GM12878 (cell line): ENCODE measurements around the gene APC2. TPM values are rescaled to one million over a fixed set of nuclear protein-coding genes. Genes with fewer than 3 reads are reported as not detected.

Experiments used
- ATAC-seq: fragments of 200-7000 bp; cut with Tn5 transposase; 3 replicates; pipeline ENCODE4 v1.9.1; 2020; ENCODE audit warnings: mild to moderate bottlenecking, moderate library complexity
- BruUV-seq: library from RNA; stranded (reverse); fragments of 400-500 nt; replicated peaks from 2 replicates; lab custom pipeline; 2021; lab: Mats Ljungman, UMichigan
- CTCF ChIA-PET: fragments of 300-600 bp; sonication (Branson Sonifier 250); formaldehyde crosslinking; extraction: SDS; loops from one replicate; lab custom pipeline; 2021; ENCODE audit warnings: inconsistent platforms; lab: Yijun Ruan, JAX
- POLR2A ChIA-PET: fragments of 350-600 bp; formaldehyde crosslinking; extraction: SDS; loops from one replicate; lab custom pipeline; 2021; ENCODE audit warnings: inconsistent platforms; lab: Charles Lee
- RAD21 ChIA-PET: fragments of 300-600 bp; sonication (Branson Sonifier 250); formaldehyde crosslinking; loops from one replicate; lab custom pipeline; 2023; ENCODE audit warnings: antibody characterized with exemption; ENCODE audit not compliant: unreplicated experiment; lab: Charles Lee
- SMC1A ChIA-PET: fragments of 300-600 bp; sonication (Branson Sonifier 250); formaldehyde crosslinking; loops from one replicate; lab custom pipeline; 2023; ENCODE audit not compliant: unreplicated experiment, uncharacterized antibody; lab: Charles Lee
- DNase-seq: peaks from one replicate; pipeline ENCODE4 v3.0.0-alpha.2; 2011; ENCODE audit warnings: low read depth, low spot score
- FAIRE-seq: peaks from 3 replicates; lab custom pipeline; 2011; peaks lifted over from hg19 to GRCh38; lab: Jason Lieb, UNC
- H2AFZ ChIP-seq: 2 replicates; pipeline ENCODE4 v1.6.0; 2011; ENCODE audit warnings: low read depth, low read length, control low read depth; ENCODE audit not compliant: control insufficient read depth
- H3K27ac ChIP-seq: 2 replicates; pipeline ENCODE4 v1.5.1; 2011; ENCODE audit warnings: control low read depth; ENCODE audit not compliant: control insufficient read depth, insufficient read depth
- H3K27me3 ChIP-seq, 2 experiments: replicated peaks in 1 of 2; 2 replicates each; pipeline versions ENCODE4 v1.6.0 to v1.6.1; 2011; ENCODE audit warnings: low read length in 1 of 2; ENCODE audit not compliant: control insufficient read depth in 2 of 2, insufficient read depth in 2 of 2
- H3K36me3 ChIP-seq, 2 experiments: 2 replicates each; pipeline ENCODE4 v1.5.1; 2011; ENCODE audit warnings: low read length in 1 of 2; ENCODE audit not compliant: control insufficient read depth in 2 of 2, insufficient read depth in 2 of 2
- H3K4me1 ChIP-seq: 2 replicates; pipeline ENCODE4 v1.6.1; 2011; ENCODE audit warnings: mild to moderate bottlenecking, low read length, moderate library complexity, mixed read lengths; ENCODE audit not compliant: control insufficient read depth, insufficient read depth
- H3K4me2 ChIP-seq: 2 replicates; pipeline ENCODE4 v1.6.0; 2011; ENCODE audit warnings: control low read depth; ENCODE audit not compliant: control insufficient read depth, insufficient read depth
- H3K4me3 ChIP-seq: fragments of 200-600 bp; sonication (generic); 2 replicates; pipeline ENCODE4 v1.5.1; 2016
- H3K79me2 ChIP-seq: 2 replicates; pipeline ENCODE4 v1.6.0; 2011; ENCODE audit warnings: low read length; ENCODE audit not compliant: control insufficient read depth, insufficient read depth
- H3K9ac ChIP-seq: 2 replicates; pipeline ENCODE4 v1.8.0; 2011; ENCODE audit warnings: low read length, control low read depth, mixed read lengths; ENCODE audit not compliant: control insufficient read depth, insufficient read depth
- H3K9me3 ChIP-seq: replicated peaks from 3 replicates; pipeline ENCODE4 v1.5.1; 2011; ENCODE audit warnings: mild to moderate bottlenecking, low read length; ENCODE audit not compliant: control insufficient read depth, insufficient read depth
- H4K20me1 ChIP-seq: 2 replicates; pipeline ENCODE4 v1.6.0; 2011; ENCODE audit not compliant: control insufficient read depth, insufficient read depth
- ATF3 ChIP-seq: IDR thresholded peaks from 2 replicates; pipeline ENCODE4 v1.6.1; 2011; ENCODE audit warnings: low read depth, mild to moderate bottlenecking, low read length, moderate library complexity, borderline replicate concordance; ENCODE audit errors: extremely low read depth
- CUX1 ChIP-seq: IDR thresholded peaks from 2 replicates; pipeline ENCODE4 v1.6.1; 2012; ENCODE audit warnings: improper control_type of control experiment, low read depth, low read length; ENCODE audit not compliant: insufficient replicate concordance
- ETV6 ChIP-seq, 2 experiments: fragments of 450-650 bp in 1 of 2; IDR thresholded peaks in 1 of 2; conservative IDR thresholded peaks in 1 of 2; 2 replicates each; pipeline ENCODE4 v1.6.1; 2014; ENCODE audit warnings: antibody characterized with exemption in 1 of 2, borderline replicate concordance in 1 of 2, low read depth in 1 of 2, mild to moderate bottlenecking in 1 of 2, moderate library complexity in 1 of 2
- EZH2 ChIP-seq: IDR thresholded peaks from 2 replicates; pipeline ENCODE4 v1.6.1; 2012; ENCODE audit warnings: low read depth, mild to moderate bottlenecking, control low read depth, inconsistent platforms, low read length, borderline replicate concordance; ENCODE audit not compliant: control insufficient read depth
- HDGF ChIP-seq: fragments of 450-650 bp; IDR thresholded peaks from 2 replicates; pipeline ENCODE4 v1.6.1; 2016; ENCODE audit warnings: antibody characterized with exemption
- HSF1 ChIP-seq: fragments of 150-350 bp; IDR thresholded peaks from 2 replicates; pipeline ENCODE4 v1.6.1; 2014; ENCODE audit warnings: mild to moderate bottlenecking, low read depth, low read length
- IRF5 ChIP-seq: fragments of 450-650 bp; IDR thresholded peaks from 2 replicates; pipeline ENCODE4 v1.6.1; 2017; ENCODE audit warnings: borderline replicate concordance
- RAD51 ChIP-seq: fragments of 450-650 bp; IDR thresholded peaks from 2 replicates; pipeline ENCODE4 v1.6.1; 2016; ENCODE audit warnings: moderate library complexity, mild to moderate bottlenecking, inconsistent platforms
- SMAD1 ChIP-seq: fragments of 450-650 bp; IDR thresholded peaks from 2 replicates; pipeline ENCODE4 v1.6.1; 2018; ENCODE audit warnings: mild to moderate bottlenecking, low read depth; ENCODE audit not compliant: partially characterized antibody
- SMARCA5 ChIP-seq: fragments of 450-650 bp; IDR thresholded peaks from 2 replicates; pipeline ENCODE4 v1.6.1; 2017; ENCODE audit warnings: mild to moderate bottlenecking
- STAT1 ChIP-seq: fragments of 450-650 bp; conservative IDR thresholded peaks from 2 replicates; pipeline ENCODE4 v1.6.1; 2014; ENCODE audit warnings: antibody characterized with exemption, mild to moderate bottlenecking
- WGBS: methylation state at CpG from one replicate; pipeline ENCODE4 v1.1.6; 2016; ENCODE audit warnings: low lambda C conversion rate; ENCODE audit not compliant: insufficient replicate concordance, insufficient coverage; ENCODE audit errors: missing lambda C conversion rate; 5-methylcytosine and 5-hydroxymethylcytosine counted together
- in situ Hi-C: fragments of 300-500 bp; cut with MboI; formaldehyde crosslinking; loops from 9 replicates; pipeline ENCODE4 v1.14.3; 2018; ENCODE audit warnings: mixed read lengths
- intact Hi-C: fragments of 100-400 bp; cut with micrococcal nuclease; formaldehyde crosslinking; loops from one replicate; pipeline ENCODE4 v1.14.2; 2022; ENCODE audit not compliant: unreplicated experiment
- polyA plus RNA-seq, 11 experiments: library from polyadenylated mRNA; depleted of rRNA in 4 of 11; unstranded in 6 of 11; stranded (reverse) in 5 of 11; fragments of >200 nt; fragmentation: Nextera tagmentation in 4 of 11; fragmentation: Illumina TruSeq in 1 of 11; extraction: Ambion mirVana in 4 of 11; extraction: Trizol in 1 of 11; gene quantifications; 1 replicate in 1 of 11; 2 replicates in 10 of 11; pipeline versions ENCODE4 v1.2.1 to v1.2.3, GENCODE V29; 2011 to 2016; ENCODE audit warnings: inconsistent platforms in 2 of 11, missing spikeins in 2 of 11, low read depth in 1 of 11
- total RNA-seq, 4 experiments: library from RNA; depleted of rRNA in 3 of 4; stranded (reverse); fragments of >200 nt in 3 of 4; fragmentation: Illumina TruSeq in 1 of 4; extraction: Trizol in 1 of 4; gene quantifications; 2 replicates each; pipeline versions ENCODE4 v1.2.1 to v1.2.3, GENCODE V29; 2013 to 2021

Gene APC2
- total and polyA plus RNA-seq, 10 of the 15 experiments (the other 5 are each of a cell fraction or from before 2014, with no cell fraction given), result under 0.01 to 0.73 (median 0.04) TPM; not detected in 5

DNA sequence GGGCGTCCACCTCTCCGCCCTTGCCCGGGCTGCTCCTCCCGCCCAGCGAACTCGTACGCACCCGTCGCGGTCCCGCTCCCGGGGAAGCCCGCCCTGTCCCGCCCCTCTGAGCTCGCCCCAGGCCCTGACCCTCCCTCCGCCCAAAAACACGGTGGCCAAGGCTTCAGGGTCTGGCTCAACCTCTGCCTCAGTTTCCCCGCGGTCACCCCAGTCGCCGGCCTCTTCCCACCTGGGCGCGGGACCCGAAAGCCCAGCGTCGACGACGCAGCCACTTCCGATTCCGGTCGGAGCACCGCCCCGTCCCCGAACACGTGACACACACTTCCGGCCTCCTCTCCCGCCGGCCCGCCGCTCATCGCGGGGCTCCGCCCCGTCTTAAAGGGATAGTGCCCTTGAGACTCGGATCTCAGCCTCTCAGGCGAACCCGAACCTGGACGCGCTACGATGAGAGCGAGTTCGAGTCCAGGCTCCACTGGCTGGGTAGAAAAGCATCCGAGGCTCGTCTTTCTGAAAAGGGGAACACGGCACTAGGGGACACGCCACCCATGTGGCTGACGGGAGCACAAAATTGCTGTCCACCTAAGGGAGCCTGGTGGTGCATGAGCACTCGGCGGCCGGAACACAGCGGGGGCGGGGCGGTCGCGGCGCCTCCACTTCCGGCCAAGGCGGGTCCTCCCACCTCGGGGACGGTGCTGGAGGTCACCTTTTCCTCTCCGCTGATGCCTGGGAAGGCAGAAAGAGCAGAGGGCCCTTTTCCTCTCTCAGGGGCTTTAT, 29.2 kb downstream of the APC2 start, which contains the start of gene C19orf25 (continued):
- no peak for TF ChIP-seq HSF1
- TF ChIP-seq RAD51, result peak; percentile 97
- peak; percentile 74 for TF ChIP-seq SMARCA5

DNA sequence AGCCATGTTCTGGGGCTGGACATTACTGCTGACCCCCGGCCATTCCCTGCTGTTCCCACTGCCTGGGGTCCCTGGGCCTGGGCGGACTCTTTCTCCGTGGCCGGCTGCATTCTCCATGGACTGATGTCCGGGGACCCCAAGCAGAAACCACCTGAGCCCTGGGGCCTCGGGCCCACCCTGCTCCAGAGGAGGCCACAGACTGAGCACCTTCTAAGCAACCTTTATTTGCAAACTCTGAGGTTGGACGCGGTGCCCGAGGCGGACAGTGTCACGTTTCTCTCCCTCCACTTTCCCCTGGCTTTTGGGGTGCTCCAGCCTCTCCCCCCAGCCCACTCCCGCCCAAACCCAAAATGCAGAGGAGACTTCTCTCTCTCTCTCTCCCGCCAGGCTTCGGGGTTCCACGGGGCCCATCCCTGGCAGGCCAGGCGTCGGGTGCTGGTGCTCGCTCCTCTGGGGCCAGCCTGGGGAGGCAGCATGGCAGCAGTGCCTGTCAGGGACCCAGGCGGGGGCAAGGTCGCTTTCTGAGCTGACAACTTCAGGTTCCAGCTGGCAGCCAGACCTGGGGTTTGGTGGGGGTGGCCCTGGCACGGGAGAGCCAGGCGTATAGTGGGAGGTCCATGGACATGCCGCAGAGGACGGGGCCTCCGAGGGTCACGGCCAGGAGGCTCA, 31.4 kb downstream of the APC2 start:
- DNase-seq (no peak), ATAC-seq (no peak), FAIRE-seq (no peak)
- POLR2A ChIA-PET, result no interaction called here
- Histone ChIP-seq H3K79me2 (peaks cover 8% of the 10 kb centered on the region), H3K4me2 (no peak overlapping the region), H3K4me3 (no peak overlapping the region), H3K9me3 (no peaks in the 10 kb centered on the region), H2AFZ (no peak overlapping the region), H3K4me1 (no peaks in the 10 kb centered on the region), H3K27ac (no peak overlapping the region), H3K27me3 (no peaks in the 10 kb centered on the region), H4K20me1 (no peaks in the 10 kb centered on the region), H3K9ac (no peak overlapping the region), H3K36me3 (no peaks in the 10 kb centered on the region)
- 70% methylated on average over 21 of the region's 26 CpGs for WGBS
- BruUV-seq, result no TSS peak
- intact Hi-C loops, result no loop called here
- SMC1A ChIA-PET, result no interaction called here
- CTCF ChIA-PET, result no interaction called here
- RAD21 ChIA-PET, result no interaction called here
- in situ Hi-C loops, result no loop called here
- no peak for TF ChIP-seq CUX1
- TF ChIP-seq ATF3, result no peak
- no peak for TF ChIP-seq SMAD1
- no peak for TF ChIP-seq IRF5
- no peak for TF ChIP-seq ETV6 (conservative IDR thresholded peaks at IDR 0.05 in 1 of 2, IDR thresholded peaks at IDR 0.05 in 1 of 2; ENCODE audit: borderline replicate concordance in 1 of 2, low read depth in 1 of 2)
- no peak for TF ChIP-seq EZH2
- no peak for TF ChIP-seq HDGF
- TF ChIP-seq STAT1, result no peak
